ENCODE results near the gene EPHA6. TPM values are rescaled to one million over a fixed set of nuclear protein-coding genes. Genes with fewer than 3 reads are reported as not detected.
"Not testable (repeated sequence)": the region's sequence is repeated elsewhere in the genome, so short reads cannot be mapped to it uniquely, and the experiment has no call there.

Gene EPHA6
- total and polyA plus RNA-seq, 8 donors, result 0.23 to 0.79 (median 0.41) TPM

GRCh38 chr3:96996009-96996408, 181.6 kb downstream of the EPHA6 start:
- no peaks in the 10 kb centered on the region for H3K27me3 ChIP-seq
- H3K4me3 ChIP-seq, result no peak overlapping the region
- no peak for ATAC-seq
- TF ChIP-seq CTCF (IDR thresholded peaks at IDR 0.05), result no peak
- intact Hi-C loops (cut with DNase I), result no loop called here
- H3K36me3 ChIP-seq, result no peaks in the 10 kb centered on the region
- no peak for DNase-seq
- no peaks in the 10 kb centered on the region for H3K9me3 ChIP-seq
- no peaks in the 10 kb centered on the region for H3K4me1 ChIP-seq
- no peak overlapping the region for H3K27ac ChIP-seq

- intact Hi-C loops (cut with DNase I), result no loop called here
Observed at GRCh38 chr3:97001611-97002010, 187.2 kb downstream of the EPHA6 start.

GRCh38 chr3:97009427-97010019, 195.1 kb downstream of the EPHA6 start:
- H3K36me3 ChIP-seq, result no peaks in the 10 kb centered on the region
- peaks cover 0 to 22% of the 10 kb centered on the region in 2 donors for H3K9me3 ChIP-seq
- H3K4me1 ChIP-seq, result no peaks in the 10 kb centered on the region
- no peaks in the 10 kb centered on the region for H3K27me3 ChIP-seq
- ATAC-seq (no peak), DNase-seq (peak in 1 of 4 donors; percentile 23)
- H3K27ac ChIP-seq, result no peak overlapping the region
- TF ChIP-seq CTCF (IDR thresholded peaks at IDR 0.05), result no peak
- intact Hi-C loops (cut with DNase I), result no loop called here
- H3K4me3 ChIP-seq, result no peak overlapping the region

More at GRCh38 chr3:97001611-97002010, 187.2 kb downstream of the EPHA6 start:
- Histone ChIP-seq H3K4me1 (no peaks in the 10 kb centered on the region), H3K9me3 (peaks cover 0 to 13% of the 10 kb centered on the region in 2 donors), H3K27me3 (no peaks in the 10 kb centered on the region), H3K36me3 (no peaks in the 10 kb centered on the region), H3K27ac (no peak overlapping the region), H3K4me3 (no peak overlapping the region)
- ATAC-seq (no peak), DNase-seq (no peak)
- TF ChIP-seq CTCF (IDR thresholded peaks at IDR 0.05), result no peak

GRCh38 chr3:97010881-97011657, 196.7 kb downstream of the EPHA6 start:
- no peaks in the 10 kb centered on the region for H3K27me3 ChIP-seq
- no peak overlapping the region for H3K27ac ChIP-seq
- DNase-seq (peak in 1 of 4 donors; percentile 8), ATAC-seq (no peak)
- H3K4me1 ChIP-seq, result no peaks in the 10 kb centered on the region
- TF ChIP-seq CTCF (IDR thresholded peaks at IDR 0.05), result no peak
- H3K36me3 ChIP-seq, result no peaks in the 10 kb centered on the region
- H3K9me3 ChIP-seq, result peaks cover 0 to 17% of the 10 kb centered on the region in 2 donors
- intact Hi-C loops (cut with DNase I), result no loop called here
- H3K4me3 ChIP-seq, result no peak overlapping the region

- H3K9me3 ChIP-seq, result peaks cover 0 to 4% of the 10 kb centered on the region in 2 donors
- DNase-seq (no peak), ATAC-seq (no peak)
- H3K4me1 ChIP-seq, result no peaks in the 10 kb centered on the region
- H3K4me3 ChIP-seq, result no peak overlapping the region
- no peak overlapping the region for H3K27ac ChIP-seq
- intact Hi-C loops (cut with DNase I), result no loop called here
- H3K27me3 ChIP-seq, result no peaks in the 10 kb centered on the region
- TF ChIP-seq CTCF (IDR thresholded peaks at IDR 0.05), result no peak
- H3K36me3 ChIP-seq, result no peaks in the 10 kb centered on the region
Observed at GRCh38 chr3:97021778-97022177, 207.4 kb downstream of the EPHA6 start.

- H3K9me3 ChIP-seq; H3K36me3 ChIP-seq; H3K27me3 ChIP-seq; DNase-seq; H3K27ac ChIP-seq; intact Hi-C loops (cut with DNase I); ATAC-seq; H3K4me3 ChIP-seq; H3K4me1 ChIP-seq: not testable (repeated sequence)
Observed at GRCh38 chr3:97025612-97026011, 211.2 kb downstream of the EPHA6 start.
